Activated CD4-positive, CD25-positive, alpha-beta regulatory T cell treated with anti-CD3 and anti-CD28 coated beads, Interleukin-2, amount 50 U/mL, for 16 hours (primary cell): Measurements from ENCODE around the gene PAK4.
"Not testable (repeated sequence)": the region's sequence is repeated elsewhere in the genome, so short reads cannot be mapped to it uniquely, and the experiment has no call there.

Experiments used
- DNase-seq: peaks from one replicate; pipeline ENCODE4 v3.0.0-alpha.2; 2020; ENCODE audit warnings: low read depth, low spot score

Gene PAK4

DNA sequence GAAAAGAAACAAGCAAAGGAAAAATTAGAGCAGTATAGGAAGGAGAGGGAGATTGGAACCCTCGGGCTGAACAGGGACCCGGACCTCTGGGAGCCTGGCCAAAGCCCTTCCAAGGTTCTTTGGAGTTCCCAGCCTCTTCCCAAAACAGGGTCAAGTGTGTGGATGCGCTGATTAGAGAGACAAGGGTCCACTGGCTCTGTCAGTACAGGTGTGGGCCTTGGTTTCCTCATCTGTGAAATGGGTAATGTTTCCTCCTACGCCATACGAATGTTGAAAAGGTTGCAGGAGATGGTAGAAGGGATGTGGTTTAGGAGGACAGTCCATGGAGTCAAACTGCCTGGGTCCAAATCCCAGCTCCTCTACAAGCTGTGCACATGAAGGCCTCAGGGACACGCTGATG lies 80.5 kb downstream of the PAK4 start:
- no peak for DNase-seq

DNA sequence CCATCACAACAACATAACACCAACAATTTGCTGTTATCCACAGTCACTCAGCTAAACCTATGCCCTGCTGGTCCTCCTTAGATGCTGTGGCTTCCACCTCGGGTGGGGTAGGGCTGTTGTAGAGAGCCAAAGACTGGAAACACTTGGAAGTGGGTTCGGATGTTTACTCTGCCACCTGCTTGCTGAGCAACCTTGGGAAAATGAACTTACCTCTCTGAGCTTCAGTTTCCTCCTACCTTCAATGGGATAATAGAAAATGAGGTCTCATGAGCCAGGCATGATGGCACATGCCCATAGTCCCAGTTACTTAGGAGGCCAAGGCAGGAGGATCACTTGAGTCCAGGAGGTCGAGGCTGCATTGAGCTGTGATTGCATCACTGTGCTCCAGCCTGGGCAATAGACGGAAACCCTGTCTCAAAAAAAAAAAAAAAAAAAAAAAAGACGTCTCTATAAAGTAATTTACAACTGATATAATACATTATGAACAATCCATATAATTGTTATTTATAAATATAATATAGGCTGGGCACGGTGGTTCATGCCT lies 81.8 kb downstream of the PAK4 start:
- no peak for DNase-seq

DNA sequence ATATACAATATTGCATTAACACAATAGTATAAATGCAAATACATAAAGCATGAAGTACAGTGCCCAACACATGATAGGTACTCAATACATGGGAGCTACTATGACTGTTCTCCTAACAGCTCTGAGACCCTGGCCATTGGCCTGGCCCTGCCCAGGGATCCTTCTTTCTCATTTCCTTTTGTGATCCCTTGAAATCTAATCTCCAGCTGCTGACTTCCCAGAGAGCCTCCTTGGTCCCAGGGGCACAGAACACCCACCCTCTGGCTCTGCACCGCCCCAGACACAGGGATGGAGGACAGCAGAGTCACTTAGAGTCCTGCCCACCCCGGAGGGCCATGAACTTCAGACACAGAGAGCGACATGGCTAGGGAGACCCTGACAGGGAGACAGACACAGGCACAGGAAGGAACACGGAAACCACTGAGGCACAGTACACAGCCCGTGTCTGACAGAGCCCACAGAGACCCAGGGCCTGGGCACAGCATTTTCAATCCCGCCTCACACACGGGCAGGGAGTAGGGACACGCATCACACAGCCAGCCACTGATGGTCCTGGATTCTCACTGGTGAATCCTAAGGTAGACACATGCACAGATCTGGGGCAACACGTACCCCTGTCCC lies 82.7 kb downstream of the PAK4 start:
- no peak for DNase-seq

DNA sequence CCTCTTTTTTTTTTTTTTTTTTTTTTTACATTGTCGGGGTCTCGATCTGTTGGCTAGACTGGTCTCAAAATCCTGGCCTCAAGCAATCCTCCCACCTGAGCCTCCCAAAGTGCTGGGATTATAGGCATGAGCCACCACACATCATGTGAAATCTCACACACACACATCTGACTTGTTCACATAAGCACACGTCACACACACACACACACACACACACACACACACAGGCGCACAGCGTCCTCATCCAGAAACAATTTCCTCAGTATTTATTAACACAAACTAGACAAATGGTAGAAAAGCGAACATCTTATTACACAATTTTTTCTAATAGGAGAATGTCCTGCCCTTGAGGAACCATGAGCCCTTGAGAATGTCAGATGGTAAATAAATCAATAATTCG lies 83.6 kb downstream of the PAK4 start:
- DNase-seq: no peak

DNA sequence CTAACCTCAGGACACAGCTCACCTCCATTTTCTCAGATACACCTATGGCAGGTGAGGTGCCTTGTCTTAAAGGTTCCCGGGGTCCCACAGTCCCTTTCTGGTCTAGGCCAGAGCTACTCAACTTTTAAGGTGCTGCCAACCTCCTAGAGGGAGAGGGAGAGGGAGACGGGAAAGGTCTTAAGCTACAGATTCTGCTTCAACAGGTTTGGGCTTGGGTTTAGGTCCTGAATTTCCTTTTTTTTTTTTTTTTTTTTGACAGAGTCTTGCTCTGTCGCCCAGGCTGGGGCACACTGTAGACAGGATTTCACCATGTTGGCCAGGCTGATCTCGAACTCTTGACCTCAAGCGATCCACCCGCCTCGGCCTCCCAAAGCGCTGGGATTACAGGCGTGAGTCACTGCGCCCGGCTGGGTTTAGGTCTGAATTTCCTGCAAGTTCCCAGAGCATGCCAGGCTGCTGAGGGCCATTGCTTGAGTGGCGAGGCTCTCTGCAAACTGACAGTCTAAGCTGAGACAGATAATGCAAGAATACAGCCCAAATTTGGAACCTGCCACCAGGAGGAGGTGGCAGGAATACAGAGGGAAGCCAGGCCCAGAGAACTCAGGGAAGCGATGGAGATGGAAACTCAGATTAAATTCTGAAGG lies 86.3 kb downstream of the PAK4 start:
- DNase-seq: no peak

DNA sequence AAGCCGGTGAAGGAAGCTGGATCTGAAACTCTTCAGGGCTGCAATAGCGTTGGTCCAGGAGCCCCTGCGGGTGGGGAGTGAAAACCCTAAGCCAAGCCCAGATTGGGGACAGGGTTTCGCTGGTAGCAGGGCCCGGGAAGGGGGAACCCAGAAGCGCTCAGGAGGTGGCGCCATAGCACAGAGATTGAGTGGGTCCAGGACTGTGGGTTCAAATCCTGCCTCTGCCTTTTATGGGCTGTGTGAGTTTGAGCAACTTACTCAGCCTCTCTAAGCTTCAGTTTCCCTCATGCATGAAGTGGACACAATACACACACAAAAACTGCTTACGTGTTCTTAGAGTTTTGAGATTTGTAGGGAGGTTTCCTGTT lies 86.8 kb downstream of the PAK4 start:
- peak; percentile 31 for DNase-seq

DNA sequence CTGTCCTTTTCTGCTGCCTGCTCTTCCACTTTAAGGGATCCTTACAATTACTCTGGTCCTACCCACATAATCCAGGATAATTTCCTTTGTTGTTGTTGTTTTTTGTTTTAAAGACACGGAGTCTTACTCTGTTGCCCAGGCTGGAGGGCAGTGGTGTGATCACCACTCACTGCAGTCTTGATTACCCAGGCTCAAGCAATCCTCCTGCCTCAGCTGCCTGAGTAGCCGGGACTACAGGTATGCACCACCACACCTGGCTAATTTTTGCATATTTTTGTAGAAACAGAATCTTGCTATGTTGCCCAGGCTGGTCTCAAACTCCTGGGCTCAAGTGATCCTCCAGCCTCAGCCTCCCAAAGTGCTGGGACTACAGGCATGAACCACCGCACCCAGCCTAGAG lies 89.7 kb downstream of the PAK4 start:
- not testable (repeated sequence) for DNase-seq

DNA sequence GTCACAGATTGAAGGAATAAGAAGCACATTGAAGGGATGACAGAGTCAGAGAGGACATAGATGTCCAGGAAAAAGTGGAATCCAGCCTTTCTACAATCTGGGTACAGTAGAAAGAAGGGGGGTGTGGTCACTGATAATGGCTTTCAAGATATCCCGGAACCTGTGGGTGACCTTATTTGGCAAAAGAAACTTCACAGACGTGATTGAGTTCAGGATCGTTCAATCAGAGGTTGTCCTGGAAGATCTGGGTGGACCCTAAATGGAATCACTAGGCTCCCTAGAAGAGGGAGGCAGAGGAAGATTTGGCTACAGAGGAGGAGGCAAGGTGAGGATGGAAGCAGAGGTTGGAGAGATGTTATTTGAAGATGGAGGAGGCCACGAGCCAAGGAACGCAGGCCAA lies 91.5 kb downstream of the PAK4 start:
- no peak for DNase-seq

DNA sequence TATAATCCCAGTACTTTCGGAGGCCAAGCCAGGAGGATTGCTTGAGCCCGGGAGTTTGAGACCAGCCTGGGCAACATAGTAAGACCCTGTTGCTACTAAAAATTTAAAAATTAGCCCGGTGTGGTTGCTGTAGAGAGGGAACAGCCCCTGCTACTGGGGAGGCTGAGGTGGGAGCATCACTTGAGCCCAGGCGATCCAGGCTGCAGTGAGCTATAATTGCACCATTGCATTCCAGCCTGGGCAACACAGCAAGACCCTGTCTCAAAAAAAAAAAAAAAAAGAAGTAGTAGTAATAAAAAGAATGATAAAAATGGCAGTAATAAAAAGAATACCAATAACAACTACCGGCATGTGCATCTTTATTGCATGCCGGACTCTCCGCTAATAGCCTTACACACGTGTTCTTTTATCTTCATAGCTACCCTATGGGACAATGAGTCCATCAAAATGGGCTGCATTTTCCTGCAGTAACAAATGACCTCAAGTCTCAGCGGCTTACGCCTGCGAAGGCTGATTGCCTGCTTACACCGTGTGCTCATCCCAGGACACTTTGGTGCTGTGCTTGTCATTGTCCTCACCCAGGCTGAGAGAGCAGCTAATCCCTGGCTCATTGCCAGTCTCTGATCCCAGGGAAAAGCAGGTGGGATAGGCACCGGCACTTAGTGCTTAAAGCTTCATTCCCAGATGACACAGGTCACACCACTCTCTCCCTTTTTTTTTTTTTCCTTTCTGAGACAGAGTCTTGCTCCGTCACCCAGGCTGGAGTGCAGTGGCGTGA lies 92.8 kb downstream of the PAK4 start:
- no peak for DNase-seq

DNA sequence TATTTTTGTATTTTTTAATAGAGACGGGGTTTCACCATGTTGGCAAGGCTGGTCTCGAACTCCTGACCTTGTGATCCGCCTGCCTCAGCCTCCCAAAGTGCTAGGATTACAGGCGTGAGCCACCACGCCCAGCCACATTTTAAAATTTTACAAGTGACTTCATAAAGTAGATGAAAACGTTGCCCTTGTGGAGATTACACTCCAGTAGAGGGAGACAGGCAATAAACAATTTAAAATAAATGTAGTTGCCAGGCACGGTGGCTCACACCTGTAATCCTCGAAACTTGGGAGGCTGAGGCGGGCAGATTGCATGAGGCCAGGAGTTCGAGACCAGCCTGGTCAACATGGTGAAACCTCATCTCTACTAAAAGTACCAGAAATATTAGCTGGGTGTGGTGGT lies 93.5 kb downstream of the PAK4 start:
- DNase-seq: not testable (repeated sequence)

DNA sequence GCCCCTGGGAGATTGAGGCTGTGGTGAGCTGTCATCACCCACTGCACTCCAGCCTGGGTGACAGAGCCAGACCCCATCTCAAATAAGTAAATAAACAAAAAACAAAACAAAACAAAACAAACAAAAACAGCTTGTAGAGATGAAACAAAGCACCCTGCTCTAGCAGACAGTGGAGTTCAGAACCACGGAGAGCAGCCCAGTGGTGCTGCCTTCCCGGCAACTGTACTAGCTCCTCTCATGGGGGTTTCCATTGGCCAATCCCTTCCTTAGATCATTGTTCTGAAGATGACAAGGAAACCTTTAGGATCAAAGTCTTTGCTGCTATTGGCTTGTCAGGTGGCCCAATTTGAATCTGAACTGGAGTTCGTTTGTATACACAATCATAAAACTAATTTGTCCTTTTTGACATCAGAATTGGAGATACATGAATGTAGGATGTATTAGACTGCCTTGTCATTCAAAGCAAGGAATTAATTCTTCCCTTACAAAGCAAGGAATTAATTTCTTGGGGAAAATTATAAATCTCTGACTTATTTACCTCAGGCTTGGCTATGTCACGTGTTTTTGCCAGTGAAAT lies 98.2 kb downstream of the PAK4 start:
- no peak for DNase-seq

DNA sequence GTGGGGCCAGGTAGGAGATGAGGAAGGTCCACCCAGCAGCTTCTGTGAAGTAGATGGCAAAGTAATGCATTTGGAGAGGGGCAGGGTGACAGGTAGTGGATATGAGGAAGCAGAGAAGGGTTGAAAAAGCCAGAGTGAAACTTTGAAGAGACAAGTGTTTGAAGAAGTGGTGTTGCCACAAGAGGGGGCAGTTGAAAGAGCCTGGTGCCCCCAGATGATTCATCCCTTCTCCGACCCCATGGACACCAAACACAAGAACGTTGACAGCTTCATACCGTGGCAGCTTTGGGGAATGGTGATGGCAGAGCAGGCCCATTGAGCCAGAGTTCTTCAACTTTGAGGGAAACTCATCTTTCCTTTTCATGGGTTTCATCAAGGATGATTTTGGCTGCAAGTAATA lies 99.3 kb downstream of the PAK4 start:
- no peak for DNase-seq
